ENCODE results near the gene RHBDF1.

DNA sequence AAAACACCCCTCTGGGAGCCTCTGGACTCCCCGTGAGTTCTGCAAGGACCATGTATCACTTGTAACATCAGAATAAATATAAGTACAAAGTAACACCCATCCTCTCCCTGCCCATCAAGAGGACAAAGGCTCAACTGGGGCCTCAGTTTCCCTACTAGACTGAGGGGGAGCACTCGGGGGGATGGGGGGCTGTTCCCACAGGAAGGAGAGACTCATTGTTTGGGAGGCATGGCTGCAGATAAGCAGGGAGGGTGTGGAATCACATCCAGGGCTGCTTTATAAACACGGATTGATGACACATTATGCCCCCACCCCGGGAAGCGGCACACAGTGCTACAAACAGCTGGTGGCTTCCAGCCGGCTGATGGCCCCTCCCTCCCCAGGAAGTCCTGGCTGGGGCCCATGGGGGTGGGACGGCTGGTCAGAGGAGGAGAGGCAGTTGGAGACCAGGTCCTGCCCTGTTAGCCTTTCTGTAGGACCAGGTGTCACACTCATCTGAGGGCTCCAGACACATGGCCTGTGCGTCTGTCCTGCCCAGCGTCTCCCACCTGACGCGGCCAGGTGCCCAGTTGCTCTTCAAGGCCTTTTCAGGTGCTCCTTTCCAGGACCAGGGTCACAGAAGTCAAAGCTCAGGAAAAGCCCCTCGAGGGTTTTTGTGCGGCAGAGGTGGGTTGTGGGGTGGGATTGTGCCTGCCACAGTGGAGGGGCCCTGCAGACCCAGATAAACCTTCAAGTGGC is 4.3 kb upstream of the RHBDF1 start:
- no peak for TF ChIP-seq NFE2L2 (conservative IDR thresholded peaks at IDR 0.05; ENCODE audit: low read length)
- no peak for TF ChIP-seq MYC (IDR thresholded peaks at IDR 0.05; ENCODE audit: borderline replicate concordance, low read length)
- TF ChIP-seq CEBPB (IDR thresholded peaks at IDR 0.05): no peak
- no peak for TF ChIP-seq EP300 (IDR thresholded peaks at IDR 0.05)
- no peak for TF ChIP-seq RAD21 (conservative IDR thresholded peaks at IDR 0.05 in 1 of 2, IDR thresholded peaks at IDR 0.05 in 1 of 2)
- TF ChIP-seq, protein P1, sequence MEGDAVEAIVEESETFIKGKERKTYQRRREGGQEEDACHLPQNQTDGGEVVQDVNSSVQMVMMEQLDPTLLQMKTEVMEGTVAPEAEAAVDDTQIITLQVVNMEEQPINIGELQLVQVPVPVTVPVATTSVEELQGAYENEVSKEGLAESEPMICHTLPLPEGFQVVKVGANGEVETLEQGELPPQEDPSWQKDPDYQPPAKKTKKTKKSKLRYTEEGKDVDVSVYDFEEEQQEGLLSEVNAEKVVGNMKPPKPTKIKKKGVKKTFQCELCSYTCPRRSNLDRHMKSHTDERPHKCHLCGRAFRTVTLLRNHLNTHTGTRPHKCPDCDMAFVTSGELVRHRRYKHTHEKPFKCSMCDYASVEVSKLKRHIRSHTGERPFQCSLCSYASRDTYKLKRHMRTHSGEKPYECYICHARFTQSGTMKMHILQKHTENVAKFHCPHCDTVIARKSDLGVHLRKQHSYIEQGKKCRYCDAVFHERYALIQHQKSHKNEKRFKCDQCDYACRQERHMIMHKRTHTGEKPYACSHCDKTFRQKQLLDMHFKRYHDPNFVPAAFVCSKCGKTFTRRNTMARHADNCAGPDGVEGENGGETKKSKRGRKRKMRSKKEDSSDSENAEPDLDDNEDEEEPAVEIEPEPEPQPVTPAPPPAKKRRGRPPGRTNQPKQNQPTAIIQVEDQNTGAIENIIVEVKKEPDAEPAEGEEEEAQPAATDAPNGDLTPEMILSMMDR (IDR thresholded peaks at IDR 0.05): no peak
